Midbrain (tissue), 1 donor: ENCODE results near the gene METAP1.
"Not testable (repeated sequence)": the region's sequence is repeated elsewhere in the genome, so short reads cannot be mapped to it uniquely, and the experiment has no call there.

Experiments
- DNase-seq: peaks from one replicate; lab custom pipeline; 2025; lab: John Stamatoyannopoulos, UW

The METAP1 gene

DNA sequence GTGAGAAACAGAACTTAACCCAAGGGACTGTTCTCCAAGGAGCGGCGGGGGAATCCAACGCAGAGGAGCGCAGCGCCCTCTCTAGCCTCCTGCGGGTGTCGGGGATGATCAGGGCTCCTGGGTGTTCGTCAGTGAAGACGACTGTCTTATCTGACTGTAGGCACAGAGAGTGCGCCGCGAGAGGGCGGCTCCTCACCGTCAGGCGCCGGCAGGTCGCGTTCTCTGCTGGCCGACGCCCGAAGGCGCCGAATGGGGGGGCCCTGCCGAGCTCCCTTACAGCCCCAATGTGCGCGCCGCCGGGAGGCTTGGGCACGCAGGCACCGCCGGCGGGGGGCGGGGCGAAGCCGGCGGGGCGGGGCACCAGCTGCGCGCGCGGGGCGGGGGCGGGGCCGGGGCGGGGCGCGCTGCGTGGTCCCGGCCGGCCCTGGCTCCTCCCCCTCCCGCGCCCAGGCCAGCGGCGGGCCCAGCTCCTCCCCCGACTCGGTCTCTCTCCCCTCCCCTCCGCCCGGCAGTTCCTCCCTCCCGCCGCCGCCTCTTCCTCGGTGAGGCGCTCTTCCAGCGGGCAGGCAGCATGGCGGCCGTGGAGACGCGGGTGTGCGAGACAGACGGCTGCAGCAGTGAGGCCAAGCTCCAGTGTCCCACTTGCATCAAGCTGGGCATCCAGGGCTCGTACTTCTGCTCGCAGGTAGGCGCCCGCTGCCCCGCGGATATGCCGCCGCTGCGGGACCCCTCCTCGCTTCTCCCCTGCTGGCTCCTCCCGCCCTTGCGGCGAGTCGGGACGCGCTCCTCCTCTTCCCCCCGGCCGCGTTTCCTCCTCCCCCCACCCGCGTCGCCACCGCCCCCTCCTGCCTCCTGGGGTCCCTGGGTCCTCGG lies at the start of gene METAP1:
METAP1 (plus strand) TSS at position 539 of the 873 bp plus-strand sequence; CDS start at position 572, 33 bp downstream.
- peak; percentile 94 for DNase-seq

DNA sequence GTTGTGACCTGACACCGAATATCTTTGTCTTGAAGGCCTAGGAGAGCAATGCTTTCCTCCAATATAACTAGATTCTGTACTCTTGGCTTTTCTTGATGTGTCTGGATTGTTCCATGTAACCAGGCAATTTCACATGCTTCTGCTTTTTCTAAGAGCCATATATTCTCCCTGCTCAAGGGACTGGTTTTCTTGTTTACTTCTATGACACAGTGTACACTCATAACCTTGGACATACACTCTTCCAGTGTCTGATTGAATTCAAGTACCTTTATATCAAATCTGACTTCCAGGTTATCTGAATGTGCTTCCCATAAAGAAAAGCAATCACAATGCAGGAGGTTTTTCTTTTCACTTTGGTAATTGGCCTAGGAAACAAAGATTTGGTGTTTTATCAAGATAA lies 49.2 kb upstream of the METAP1 start:
- DNase-seq = no peak

DNA sequence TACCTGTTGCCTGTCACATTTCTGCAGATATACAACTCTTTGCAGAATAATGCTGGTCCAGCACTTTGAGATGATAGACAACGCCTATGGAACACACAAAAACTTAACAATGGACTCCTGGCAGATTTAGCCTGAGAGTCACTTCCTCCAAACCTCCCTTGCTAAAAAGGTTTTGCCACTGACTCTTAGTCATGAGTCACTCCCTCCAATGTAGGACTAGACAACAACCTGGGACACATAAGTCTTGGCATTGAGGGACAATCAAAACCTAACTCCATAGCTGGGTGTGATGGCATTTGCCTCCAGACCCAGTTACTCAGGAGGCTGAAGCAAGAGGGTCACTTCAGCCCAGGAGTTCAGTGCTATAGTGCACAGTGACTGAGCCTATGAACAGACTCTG lies 44.6 kb upstream of the METAP1 start:
- no peak for DNase-seq

DNA sequence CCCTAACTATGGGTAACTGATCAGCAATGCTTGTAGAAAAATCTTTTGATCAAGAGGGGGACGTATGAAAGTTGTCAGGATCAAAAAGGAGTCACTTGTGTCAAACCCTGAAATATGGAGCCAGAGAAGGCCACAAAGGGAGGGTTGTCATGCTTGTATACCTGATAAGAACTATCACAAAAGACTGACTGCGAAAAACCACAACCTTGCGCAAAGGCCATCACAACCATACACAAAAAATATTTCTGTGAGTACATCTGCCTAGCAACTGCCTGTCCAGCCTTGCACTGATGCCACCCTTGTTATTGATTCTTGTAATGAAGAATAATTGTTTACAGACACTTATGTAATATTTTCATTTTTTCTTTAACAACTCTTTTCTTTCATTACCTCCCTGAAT lies 43.8 kb upstream of the METAP1 start:
- no peak for DNase-seq

DNA sequence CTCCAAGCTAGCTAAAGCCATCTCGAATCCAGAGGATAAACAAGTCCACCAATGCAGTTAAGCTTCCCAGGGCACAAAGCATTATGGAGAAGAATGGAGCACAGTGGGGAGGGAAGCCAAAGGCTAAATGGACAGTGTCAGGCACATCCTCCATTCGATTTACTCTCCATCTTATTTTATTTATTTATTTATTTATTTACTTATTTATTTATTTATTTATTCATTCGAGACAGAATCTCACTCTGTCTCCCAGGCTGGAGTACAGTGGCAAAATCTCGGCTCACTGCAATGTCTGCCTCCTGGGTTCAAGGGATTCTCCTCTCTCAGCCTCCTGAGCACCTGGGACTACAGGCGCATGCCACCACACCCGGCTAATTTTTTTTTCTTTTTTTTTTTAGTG lies 40.3 kb upstream of the METAP1 start:
- no peak for DNase-seq

DNA sequence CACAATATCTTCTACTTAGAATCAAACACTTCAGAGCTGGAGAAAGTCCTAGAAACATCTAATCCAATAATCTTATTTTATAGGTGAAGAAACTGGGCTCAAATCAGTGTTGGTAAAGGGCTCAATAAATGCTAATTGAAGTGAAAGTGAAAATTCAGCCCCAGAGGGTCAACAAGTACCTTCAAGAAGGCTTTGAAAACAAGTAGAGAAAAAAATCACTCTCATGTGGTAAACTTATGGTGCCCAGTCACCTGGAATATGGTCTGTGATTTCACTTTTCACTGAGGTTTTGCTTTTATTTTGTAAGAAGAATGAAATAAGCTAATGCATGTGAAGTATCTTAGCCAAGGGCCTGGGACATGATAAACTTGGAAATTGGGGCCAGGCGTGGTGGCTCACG lies 37.5 kb upstream of the METAP1 start:
- no peak for DNase-seq

DNA sequence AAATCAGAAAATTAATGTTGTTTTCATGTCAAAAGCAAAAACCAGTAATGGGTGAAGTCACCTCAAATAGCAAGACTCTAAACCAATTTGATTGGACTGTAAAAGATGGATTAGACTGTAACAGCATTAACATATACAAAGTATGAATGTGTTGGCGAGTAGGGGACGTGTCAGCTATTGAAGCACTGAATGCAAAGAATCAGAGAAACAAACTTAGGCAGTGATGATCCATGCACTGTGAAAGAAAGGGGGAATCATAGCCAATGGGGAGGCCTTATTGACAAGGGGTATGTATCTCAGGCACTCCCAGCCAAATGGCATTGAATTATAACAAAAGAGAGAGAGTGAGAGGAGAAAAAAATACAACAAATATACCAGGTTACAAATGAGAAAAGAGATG lies 36.1 kb upstream of the METAP1 start:
- DNase-seq = no peak

DNA sequence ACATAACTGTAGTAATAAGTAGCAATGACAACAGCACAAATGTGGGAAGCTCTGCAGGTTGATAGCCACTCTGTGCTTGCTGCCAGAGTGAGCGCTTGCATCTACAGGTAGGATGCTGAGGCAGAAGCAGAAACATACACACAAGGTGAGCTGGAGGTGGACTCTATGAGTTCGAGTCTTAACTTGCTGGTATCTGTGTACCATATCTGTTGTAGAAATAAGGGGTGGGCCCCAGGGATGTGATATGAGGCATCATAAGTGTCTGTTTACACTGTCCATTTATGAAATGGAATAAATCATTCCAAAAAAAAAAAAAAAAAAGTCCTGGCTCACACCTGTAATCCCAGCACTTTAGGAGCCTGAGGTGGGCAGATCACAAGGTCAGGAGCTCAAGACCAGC lies 33.8 kb upstream of the METAP1 start:
- DNase-seq = no peak

DNA sequence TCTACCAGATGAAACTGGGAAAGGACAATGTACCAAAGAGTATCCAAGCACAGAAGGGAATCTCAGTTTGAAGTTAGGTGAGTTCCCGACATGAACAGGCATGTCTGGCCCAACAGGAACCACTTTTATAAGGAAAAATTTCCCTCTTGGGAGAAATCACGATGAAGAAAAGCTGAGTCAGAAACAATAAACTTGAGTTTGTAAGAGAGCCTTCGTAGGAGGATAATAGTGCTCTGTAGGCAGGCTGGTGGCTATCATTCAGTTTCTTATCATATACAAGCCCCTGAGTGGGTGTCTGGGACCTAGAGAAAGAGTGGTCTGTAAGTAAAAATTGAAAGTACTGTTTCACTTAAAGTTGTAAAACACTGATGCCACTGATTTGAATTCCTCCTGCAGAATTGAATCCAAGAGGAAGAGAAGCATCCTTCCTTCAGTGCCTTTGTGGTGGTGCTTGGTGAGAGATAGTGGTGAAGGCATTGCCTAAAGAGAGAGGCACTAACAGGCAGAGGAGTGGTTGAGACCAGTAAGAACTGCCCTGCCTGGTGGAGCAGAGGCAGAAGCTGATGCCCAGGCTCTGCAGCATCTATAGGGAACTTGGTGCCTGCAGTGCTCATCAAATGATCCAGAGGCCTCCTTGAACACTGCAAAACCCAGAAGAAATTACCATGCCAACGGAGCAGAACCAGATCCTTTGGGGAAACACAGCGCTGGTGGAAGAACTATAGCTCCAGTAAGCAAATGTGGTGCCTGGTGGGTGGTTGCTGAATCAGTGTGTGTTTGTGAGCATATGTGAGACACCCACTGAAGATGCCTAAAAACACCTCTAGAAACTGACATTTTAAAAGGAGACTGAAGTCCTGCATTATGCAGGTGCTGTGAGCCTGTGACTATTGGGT lies 31.7 kb upstream of the METAP1 start:
- no peak for DNase-seq

DNA sequence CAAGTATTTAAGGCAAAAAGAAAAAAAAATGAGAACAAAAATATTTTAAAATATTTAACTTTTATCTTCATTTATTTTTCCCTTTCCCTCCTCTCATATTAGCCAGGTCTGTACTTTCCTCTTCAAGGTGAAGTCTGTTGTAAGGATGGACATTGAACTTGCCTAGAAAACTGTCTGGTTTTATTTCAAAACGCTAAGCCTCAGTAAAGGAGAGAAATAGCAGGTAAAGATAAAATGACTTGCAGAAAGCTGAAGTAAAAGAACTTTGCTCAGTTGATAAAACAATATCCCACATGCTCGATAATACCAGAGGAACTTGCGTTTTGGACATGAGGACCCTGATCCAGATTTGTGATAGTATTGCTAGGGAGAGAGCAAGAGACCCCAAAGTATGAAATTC lies 28.6 kb upstream of the METAP1 start:
- no peak for DNase-seq

DNA sequence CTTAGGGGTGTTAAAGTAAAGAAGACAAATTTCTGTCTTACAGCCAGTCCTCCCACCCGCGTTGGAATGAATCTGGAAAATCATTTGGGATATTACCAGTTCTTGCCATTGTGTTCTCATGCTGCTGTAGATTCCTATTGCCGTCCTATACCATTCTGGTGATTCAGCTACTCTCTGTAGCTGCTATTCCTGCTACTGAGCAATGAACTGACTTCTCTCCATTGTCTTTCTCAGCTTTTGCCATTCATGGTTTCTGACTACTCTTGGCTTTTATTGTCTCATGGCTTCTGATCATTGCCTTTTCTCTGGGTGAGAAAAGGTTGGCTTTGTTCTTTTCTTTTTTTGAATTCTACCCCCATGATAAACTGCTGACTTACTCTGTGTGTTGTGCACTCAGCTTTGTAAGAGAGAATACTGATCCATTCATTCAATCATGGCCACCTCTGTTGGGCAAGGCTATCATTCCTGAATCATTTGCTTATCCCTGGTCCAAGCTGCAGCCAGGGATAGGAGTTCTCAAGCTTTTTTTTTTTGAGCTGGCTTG lies 27.7 kb upstream of the METAP1 start:
- DNase-seq = no peak

DNA sequence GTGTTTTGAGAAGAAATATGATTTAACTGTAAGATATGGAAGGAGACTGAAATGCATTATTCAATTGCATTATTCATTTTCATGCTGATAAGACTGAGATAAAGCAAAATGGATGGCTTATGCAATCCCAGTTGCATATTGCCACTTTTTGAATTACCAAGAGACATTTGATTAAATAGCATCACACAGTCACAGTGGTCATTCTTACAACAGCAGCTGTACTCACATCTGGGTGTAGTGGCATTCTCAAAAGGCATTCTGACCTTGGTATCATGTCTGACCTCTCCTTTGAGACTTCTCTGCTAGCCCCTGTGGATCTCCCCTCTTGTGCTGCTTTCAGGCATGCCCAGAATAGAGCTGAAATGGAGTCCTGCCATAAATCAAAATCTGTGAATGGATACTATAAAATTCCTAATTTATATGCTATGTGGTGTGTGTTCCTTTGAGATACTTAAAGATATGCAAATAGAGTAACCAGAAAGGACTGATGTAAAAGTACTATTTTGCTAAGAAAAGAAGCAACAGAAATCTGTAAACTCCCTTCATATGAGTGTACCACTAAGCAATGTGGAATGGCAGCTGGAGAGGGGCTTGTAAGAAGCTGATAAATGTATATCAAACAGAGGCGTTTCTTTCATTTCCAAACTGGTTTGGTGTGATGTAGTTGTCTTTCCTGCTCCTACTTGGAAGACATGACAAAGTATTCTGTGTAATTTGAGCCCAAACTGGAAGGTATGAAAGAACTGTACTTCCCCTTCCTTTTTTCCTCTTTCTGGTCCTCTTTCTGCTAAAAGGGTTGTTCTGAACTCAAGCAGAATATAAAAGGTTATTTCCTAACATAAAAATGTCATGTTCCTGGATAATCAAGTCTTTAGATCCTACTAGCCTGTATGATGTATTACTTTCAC lies 25.4 kb upstream of the METAP1 start:
- DNase-seq = no peak

DNA sequence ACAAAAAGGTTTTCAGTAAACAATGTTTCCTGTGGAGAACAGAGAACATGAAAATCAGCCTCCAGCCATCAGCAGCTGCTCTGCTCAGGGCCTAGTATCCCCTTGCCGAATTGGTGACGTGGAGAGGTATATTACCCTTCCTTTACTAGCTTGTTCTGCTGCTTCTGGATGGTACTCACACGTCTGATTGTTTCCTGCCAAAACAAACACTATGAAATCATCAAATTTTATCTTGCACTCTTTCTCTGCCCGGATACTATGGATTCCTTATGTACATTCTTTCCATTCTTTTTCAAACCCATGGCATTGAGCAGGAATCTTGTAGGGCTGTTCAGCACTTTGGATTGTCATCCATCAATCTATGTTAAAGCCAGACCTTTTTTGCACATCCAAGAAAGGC lies 18.8 kb upstream of the METAP1 start:
- no peak for DNase-seq

DNA sequence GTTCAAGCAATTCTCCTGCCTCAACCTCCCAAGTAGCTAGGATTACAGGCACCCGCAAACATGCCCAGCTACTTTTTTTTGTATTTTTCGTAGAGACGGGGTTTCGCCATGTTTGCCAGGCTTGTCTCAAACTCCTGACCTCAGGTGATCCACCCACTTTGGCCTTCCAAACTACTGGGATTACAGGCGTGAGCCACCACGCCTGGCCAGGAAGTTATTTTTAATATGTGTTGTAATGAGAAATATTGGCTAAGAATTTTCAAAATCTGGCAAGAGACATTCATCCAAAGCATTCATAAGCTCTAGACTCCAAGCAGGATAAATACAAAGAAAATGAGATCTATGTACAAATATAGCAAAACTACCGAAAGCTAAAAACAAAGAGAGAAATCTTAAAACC lies 18.0 kb upstream of the METAP1 start:
- DNase-seq = no peak

DNA sequence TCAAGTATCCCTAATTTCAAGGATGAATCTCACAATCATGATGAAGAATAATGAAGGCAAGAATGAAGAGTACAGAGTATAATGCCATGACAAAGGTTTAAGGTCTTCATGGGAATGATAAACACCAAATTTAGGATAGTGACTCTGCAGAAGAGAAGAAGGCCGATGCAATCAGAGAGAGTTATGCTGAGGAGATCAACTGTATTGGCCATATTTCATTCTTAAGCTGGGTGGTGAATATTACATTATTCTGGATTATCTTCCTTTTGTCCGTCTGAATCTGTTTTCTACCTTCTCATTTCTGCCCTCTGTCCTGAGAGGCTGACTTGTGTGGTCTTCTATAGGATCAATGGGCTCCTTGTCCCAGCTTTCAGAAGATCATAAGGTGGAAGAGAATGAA lies 7.8 kb upstream of the METAP1 start:
- no peak for DNase-seq

DNA sequence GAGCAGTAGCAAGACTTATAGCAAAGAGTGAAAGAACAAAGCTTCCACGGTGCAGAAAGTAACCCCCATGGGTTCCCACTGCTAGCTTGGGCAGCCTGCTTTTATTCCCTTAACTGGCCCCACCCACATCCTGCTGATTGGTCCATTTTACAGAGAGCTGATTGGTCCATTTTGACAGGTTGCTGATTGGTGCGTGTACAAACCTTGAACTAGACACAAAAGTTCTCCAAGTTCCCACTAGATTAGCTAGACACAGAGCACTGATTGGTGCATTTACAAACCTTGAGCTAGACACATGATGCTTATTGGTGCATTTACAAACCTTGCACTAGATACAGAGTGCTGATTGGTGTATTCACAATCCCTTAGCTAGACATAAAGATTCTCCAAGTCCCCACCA lies 2.7 kb upstream of the METAP1 start:
- not testable (repeated sequence) for DNase-seq

DNA sequence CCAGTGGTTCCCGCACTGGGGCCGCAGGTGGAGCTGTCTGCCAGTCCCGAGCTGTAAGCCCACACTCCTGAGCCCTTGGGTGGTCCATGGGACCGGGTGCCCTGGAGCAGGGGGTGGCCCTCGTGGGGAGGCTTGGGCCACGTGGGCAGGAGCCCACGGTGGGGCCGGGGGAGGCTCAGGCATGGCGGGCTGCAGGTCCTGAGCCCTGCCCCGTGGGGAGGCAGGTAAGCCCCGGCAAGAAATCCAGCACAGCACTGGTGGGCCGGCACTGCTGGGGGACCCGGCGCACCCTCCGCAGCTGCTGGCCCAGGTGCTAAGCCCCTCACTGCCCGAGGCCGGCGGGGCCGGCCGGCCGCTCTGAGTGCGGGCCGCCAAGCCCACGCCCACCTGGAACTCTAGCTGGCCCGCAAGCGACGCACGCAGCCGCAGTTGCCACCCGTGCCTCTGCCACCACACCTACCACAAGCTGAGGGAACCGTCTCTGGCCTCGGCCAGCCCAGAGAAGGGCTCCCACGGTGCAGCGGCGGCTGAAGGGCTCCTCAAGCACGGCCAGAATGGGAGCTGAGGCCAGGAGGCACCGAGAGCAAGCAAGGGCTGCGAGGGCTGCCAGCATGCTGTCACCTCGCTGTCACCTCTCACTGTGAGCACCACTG lies 2.0 kb upstream of the METAP1 start:
- no peak for DNase-seq

DNA sequence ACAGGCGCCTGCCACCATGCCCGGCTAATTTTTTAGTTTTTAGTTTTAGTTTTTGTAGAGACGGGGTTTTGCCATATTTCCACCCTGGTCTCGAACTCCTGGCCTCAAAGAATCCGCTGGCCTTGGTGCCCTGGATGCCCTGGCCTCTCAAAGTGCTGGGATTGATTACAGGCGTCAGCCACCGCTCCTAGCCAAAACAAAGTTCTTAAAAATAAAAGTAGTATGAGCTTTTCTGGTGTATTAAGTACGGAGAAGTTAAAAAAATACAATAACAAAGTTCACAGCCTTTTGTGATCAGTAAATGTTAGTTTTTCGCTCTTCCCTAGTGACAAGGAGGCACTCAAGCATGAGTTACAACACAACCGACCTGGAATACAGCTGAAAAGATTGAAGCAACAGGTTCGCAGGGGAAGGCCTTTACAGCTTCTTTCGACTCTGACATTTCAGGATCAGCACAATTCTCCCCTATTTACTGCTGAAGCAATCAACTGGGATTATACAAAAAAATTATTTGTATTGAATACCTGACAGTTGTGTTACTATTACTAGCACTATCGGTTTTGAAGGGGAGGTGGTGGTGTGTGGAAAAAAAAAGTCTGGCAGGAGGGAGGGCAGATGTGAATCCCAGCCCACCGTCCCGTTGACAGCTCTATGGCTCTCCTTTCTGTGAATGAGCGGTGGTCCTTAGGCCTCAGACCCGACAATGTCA lies 893 bp upstream of the METAP1 start:
- DNase-seq = peak; percentile 58

DNA sequence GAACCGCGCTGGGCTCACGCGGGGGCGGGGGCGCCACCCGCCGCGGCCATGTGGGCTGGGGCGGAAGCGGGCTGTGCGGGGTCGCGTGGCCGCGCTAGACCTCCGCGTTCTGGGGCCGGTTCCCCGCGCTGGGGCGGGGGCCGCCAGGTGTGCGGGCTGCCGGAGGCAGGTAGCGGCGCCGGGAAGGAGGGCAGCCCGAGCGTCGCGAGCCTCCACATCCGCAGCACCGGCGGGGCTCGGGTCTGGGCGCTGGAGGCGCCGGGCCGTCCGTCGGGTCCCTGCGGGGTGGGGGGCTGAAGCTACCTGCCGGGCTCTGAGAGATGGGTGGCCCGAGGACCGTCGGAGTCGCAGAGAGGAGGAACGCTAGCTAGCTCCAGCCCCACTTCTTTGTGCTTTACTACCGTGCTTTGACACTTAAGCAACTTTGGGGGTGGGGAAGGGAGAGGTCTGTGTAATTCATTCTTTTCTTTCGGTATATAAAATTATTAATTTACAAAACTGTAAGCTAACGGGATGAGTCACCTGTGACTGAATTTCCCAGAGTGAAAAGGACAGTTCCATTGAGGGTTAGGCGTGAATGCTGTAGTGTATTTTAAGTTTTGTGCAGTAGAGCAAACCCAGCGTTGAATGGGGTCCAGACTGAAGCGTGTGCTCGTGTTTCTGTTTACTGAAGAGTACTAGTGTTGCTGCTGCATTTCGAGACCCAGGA lies 689 bp downstream of the METAP1 start:
- no peak for DNase-seq

DNA sequence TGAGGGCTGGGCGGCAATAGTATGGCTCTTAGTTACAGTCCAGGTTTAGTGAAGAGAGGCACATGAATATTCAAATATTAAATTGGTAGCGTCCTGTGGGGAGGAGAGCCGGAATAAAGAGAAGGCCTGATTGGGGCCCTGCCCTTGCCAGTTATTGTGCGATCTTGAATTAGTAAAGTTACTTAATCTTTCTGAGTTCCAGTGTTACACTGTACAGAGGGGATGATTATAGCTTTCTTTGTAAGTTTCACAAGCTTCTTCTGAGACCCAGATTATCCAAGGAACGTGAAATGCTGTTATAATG lies 1.2 kb downstream of the METAP1 start:
- DNase-seq = no peak
